ENCODE data around the gene UTP25.
A peak's percentile ranks its signal among the peaks of the same experiment; 100 is the strongest.
"Not testable (repeated sequence)": the region's sequence is repeated elsewhere in the genome, so short reads cannot be mapped to it uniquely, and the experiment has no call there.

Gene UTP25

GRCh38 chr1:209827384-209828262, at the start of gene UTP25:
TSS of gene UTP25 (plus strand) at chr1:209827972. CDS start at chr1:209828064, 92 bp downstream.
- peak; percentile 94 for DNase-seq

- DNase-seq, result no peak
These were observed 49.7 kb upstream of the UTP25 start for GRCh38 chr1:209778102-209778501.

- no peak for DNase-seq
These were observed 47.5 kb upstream of the UTP25 start for GRCh38 chr1:209780268-209780667.

- DNase-seq, result peak; percentile 56
These were observed 44.4 kb upstream of the UTP25 start for GRCh38 chr1:209783386-209783785.

- peak; percentile 96 for DNase-seq
These were observed 43.3 kb upstream of the UTP25 start, which contains the start of gene C1orf74 for GRCh38 chr1:209784265-209785169. TSS of gene C1orf74 (minus strand) at chr1:209784559. CDS start at chr1:209783634, 925 bp downstream.

- DNase-seq, result no peak
These were observed 42.2 kb upstream of the UTP25 start for GRCh38 chr1:209785592-209785991.

GRCh38 chr1:209786146-209786545, 41.6 kb upstream of the UTP25 start:
- no peak for DNase-seq

GRCh38 chr1:209787551-209787950, 40.2 kb upstream of the UTP25 start:
- no peak for DNase-seq

GRCh38 chr1:209789245-209789644, 38.5 kb upstream of the UTP25 start:
- DNase-seq, result no peak

- DNase-seq, result no peak
These were observed 37.2 kb upstream of the UTP25 start for GRCh38 chr1:209790286-209791193.

- DNase-seq, result no peak
These were observed 35.9 kb upstream of the UTP25 start for GRCh38 chr1:209791920-209792319.

GRCh38 chr1:209793711-209794110, 34.1 kb upstream of the UTP25 start:
- not testable (repeated sequence) for DNase-seq

- no peak for DNase-seq
These were observed 29.7 kb upstream of the UTP25 start for GRCh38 chr1:209797978-209798639.

GRCh38 chr1:209800984-209801834, 26.6 kb upstream of the UTP25 start:
- DNase-seq, result peak; percentile 42

- no peak for DNase-seq
These were observed 25.5 kb upstream of the UTP25 start for GRCh38 chr1:209802117-209802779.

- no peak for DNase-seq
These were observed 25.0 kb upstream of the UTP25 start for GRCh38 chr1:209802780-209803152.

- DNase-seq, result no peak
These were observed 24.2 kb upstream of the UTP25 start for GRCh38 chr1:209803568-209803967.

GRCh38 chr1:209805341-209805781, 22.4 kb upstream of the UTP25 start:
- DNase-seq, result no peak

GRCh38 chr1:209805875-209806760, 21.7 kb upstream of the UTP25 start, which contains the start of gene IRF6:
TSS of gene IRF6 (minus strand) at chr1:209806142. CDS start at chr1:209801413, 4,729 bp downstream.
- no peak for DNase-seq

Measured in DMS 273 treated with DMSO at 0.1 percent for 48 hours (cell line).